Measurements from ENCODE around the gene INSR.

INSR gene

GRCh38 chr19:7124782-7125181, 169.4 kb downstream of the INSR start:
- Histone ChIP-seq H3K4ac (ENCODE audit: low read depth in 1 of 2, low read length in 2 of 2) (no peak overlapping the region), H2AFZ (ENCODE audit: low read depth, low read length) (no peak overlapping the region), H3K9me3 (ENCODE audit: control insufficient read depth, low read length) (peaks cover 23% of the 10 kb centered on the region), H3K18ac (ENCODE audit: low read depth in 1 of 2, low read length in 2 of 2) (no peak overlapping the region), H3K4me2 (ENCODE audit: low read length, poor library complexity, severe bottlenecking) (no peak overlapping the region), H4K91ac (ENCODE audit: low read length) (no peak overlapping the region), H3K27me3 (ENCODE audit: control insufficient read depth in 1 of 2, insufficient read depth in 1 of 2, low read length in 2 of 2) (no peaks in the 10 kb centered on the region), H3K9ac (ENCODE audit: low read length) (no peak overlapping the region), H3K23ac (ENCODE audit: low read length in 2 of 2) (no peak overlapping the region), H3K4me3 (ENCODE audit: insufficient read depth in 1 of 2, low read depth in 1 of 2, low read length in 2 of 2) (no peak overlapping the region), H3K79me1 (replicated peaks; ENCODE audit: low read length, poor library complexity, severe bottlenecking) (no peaks in the 10 kb centered on the region), H3K36me3 (ENCODE audit: control insufficient read depth in 1 of 2, insufficient read depth in 2 of 2, low read depth in 1 of 2, low read length in 2 of 2) (peaks cover 26 to 64% of the 10 kb centered on the region in 2 experiments), H2BK15ac (ENCODE audit: low read depth, poor library complexity, severe bottlenecking) (no peak overlapping the region), H2BK5ac (ENCODE audit: low read depth, low read length, poor library complexity, severe bottlenecking) (no peak overlapping the region), H3K14ac (ENCODE audit: low read length in 2 of 2) (no peak overlapping the region), H3K4me1 (ENCODE audit: control insufficient read depth, insufficient read depth, low read depth, low read length) (no peaks in the 10 kb centered on the region), H2BK120ac (ENCODE audit: low read depth, low read length) (no peak overlapping the region), H4K8ac (ENCODE audit: low read length) (no peak overlapping the region), H2AK5ac (ENCODE audit: low read length, severe bottlenecking) (no peak overlapping the region), H2BK12ac (ENCODE audit: low read length in 2 of 2) (no peak overlapping the region), H3K27ac (ENCODE audit: low read length, poor library complexity, severe bottlenecking) (no peak overlapping the region)
- no peak for DNase-seq
- WGBS: 43% methylated on average over 3 of the region's 3 CpGs

DNA sequence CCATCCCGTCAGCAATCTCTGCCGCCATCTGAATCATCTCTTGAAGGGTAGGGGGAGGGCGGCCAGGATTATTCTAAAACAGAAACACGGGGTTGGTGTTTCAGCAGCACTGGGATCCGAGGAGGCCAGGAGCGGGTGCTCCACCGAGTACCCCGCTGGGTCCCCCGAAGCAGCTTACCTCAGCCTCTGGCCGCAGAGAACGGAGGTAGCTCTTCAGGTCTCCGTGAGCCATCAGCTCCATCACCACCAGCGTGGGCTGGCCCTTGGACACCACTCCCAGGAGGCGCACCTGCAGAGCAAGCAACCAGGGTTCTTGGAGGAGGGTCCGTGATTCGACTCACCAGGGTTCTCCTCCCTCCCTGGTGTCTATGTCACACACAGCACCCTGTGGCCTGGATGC, 171.5 kb downstream of the INSR start:
- Histone ChIP-seq H3K9me3 (ENCODE audit: control insufficient read depth, low read length) (peaks cover 23% of the 10 kb centered on the region), H3K36me3 (ENCODE audit: control insufficient read depth in 1 of 2, insufficient read depth in 2 of 2, low read depth in 1 of 2, low read length in 2 of 2) (peaks cover 30 to 63% of the 10 kb centered on the region in 2 experiments), H3K18ac (ENCODE audit: low read depth in 1 of 2, low read length in 2 of 2) (no peak overlapping the region), H2BK5ac (ENCODE audit: low read depth, low read length, poor library complexity, severe bottlenecking) (no peak overlapping the region), H2BK12ac (ENCODE audit: low read length in 2 of 2) (no peak overlapping the region), H4K8ac (ENCODE audit: low read length) (no peak overlapping the region), H2AFZ (ENCODE audit: low read depth, low read length) (no peak overlapping the region), H3K27ac (ENCODE audit: low read length, poor library complexity, severe bottlenecking) (no peak overlapping the region), H2AK5ac (ENCODE audit: low read length, severe bottlenecking) (no peak overlapping the region), H3K4me1 (ENCODE audit: control insufficient read depth, insufficient read depth, low read depth, low read length) (peaks cover 2% of the 10 kb centered on the region), H3K23ac (ENCODE audit: low read length in 2 of 2) (no peak overlapping the region), H2BK15ac (ENCODE audit: low read depth, poor library complexity, severe bottlenecking) (no peak overlapping the region), H3K4ac (ENCODE audit: low read depth in 1 of 2, low read length in 2 of 2) (no peak overlapping the region), H3K4me3 (ENCODE audit: insufficient read depth in 1 of 2, low read depth in 1 of 2, low read length in 2 of 2) (no peak overlapping the region), H4K91ac (ENCODE audit: low read length) (no peak overlapping the region), H3K9ac (ENCODE audit: low read length) (no peak overlapping the region), H3K27me3 (ENCODE audit: control insufficient read depth in 1 of 2, insufficient read depth in 1 of 2, low read length in 2 of 2) (no peaks in the 10 kb centered on the region), H3K14ac (ENCODE audit: low read length in 2 of 2) (no peak overlapping the region), H3K4me2 (ENCODE audit: low read length, poor library complexity, severe bottlenecking) (no peak overlapping the region), H2BK120ac (ENCODE audit: low read depth, low read length) (no peak overlapping the region), H3K79me1 (replicated peaks; ENCODE audit: low read length, poor library complexity, severe bottlenecking) (no peaks in the 10 kb centered on the region)
- 96% methylated on average over 16 of the region's 16 CpGs for WGBS
- no peak for DNase-seq

DNA sequence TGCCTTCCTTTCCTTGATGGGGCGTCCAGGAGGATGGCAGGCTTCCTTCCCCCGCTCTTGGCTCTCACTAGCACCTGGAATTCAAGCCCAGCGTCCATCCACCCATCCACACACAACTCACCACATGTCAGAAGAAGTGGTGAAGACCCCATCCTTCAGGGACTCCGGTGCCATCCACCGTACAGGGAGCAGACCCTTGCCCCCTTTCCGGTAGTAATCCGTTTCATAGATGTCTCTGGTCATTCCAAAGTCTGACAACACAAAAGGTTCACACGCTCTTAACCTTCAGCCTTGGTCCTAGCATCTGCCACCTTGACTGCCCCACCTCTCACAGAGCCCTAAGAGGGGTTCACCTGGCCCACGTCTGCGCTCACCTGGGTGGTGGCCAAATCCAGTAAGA, 173.7 kb downstream of the INSR start:
- Histone ChIP-seq H3K23ac (ENCODE audit: low read length in 2 of 2) (no peak overlapping the region), H2BK5ac (ENCODE audit: low read depth, low read length, poor library complexity, severe bottlenecking) (no peak overlapping the region), H4K91ac (ENCODE audit: low read length) (no peak overlapping the region), H3K27ac (ENCODE audit: low read length, poor library complexity, severe bottlenecking) (no peak overlapping the region), H3K14ac (ENCODE audit: low read length in 2 of 2) (no peak overlapping the region), H3K9me3 (ENCODE audit: control insufficient read depth, low read length) (peaks cover 7% of the 10 kb centered on the region), H2AFZ (ENCODE audit: low read depth, low read length) (no peak overlapping the region), H3K27me3 (ENCODE audit: control insufficient read depth in 1 of 2, insufficient read depth in 1 of 2, low read length in 2 of 2) (no peaks in the 10 kb centered on the region), H2BK12ac (ENCODE audit: low read length in 2 of 2) (no peak overlapping the region), H3K36me3 (ENCODE audit: control insufficient read depth in 1 of 2, insufficient read depth in 2 of 2, low read depth in 1 of 2, low read length in 2 of 2) (peaks cover 24 to 50% of the 10 kb centered on the region in 2 experiments), H3K18ac (ENCODE audit: low read depth in 1 of 2, low read length in 2 of 2) (no peak overlapping the region), H3K4ac (ENCODE audit: low read depth in 1 of 2, low read length in 2 of 2) (no peak overlapping the region), H2AK5ac (ENCODE audit: low read length, severe bottlenecking) (no peak overlapping the region), H3K9ac (ENCODE audit: low read length) (no peak overlapping the region), H3K4me3 (ENCODE audit: insufficient read depth in 1 of 2, low read depth in 1 of 2, low read length in 2 of 2) (no peak overlapping the region), H2BK15ac (ENCODE audit: low read depth, poor library complexity, severe bottlenecking) (no peak overlapping the region), H2BK120ac (ENCODE audit: low read depth, low read length) (no peak overlapping the region), H3K4me2 (ENCODE audit: low read length, poor library complexity, severe bottlenecking) (no peak overlapping the region), H3K4me1 (ENCODE audit: control insufficient read depth, insufficient read depth, low read depth, low read length) (peaks cover 2% of the 10 kb centered on the region), H3K79me1 (replicated peaks; ENCODE audit: low read length, poor library complexity, severe bottlenecking) (no peaks in the 10 kb centered on the region), H4K8ac (ENCODE audit: low read length) (no peak overlapping the region)
- 92% methylated on average over 7 of the region's 10 CpGs for WGBS
- no peak for DNase-seq

DNA sequence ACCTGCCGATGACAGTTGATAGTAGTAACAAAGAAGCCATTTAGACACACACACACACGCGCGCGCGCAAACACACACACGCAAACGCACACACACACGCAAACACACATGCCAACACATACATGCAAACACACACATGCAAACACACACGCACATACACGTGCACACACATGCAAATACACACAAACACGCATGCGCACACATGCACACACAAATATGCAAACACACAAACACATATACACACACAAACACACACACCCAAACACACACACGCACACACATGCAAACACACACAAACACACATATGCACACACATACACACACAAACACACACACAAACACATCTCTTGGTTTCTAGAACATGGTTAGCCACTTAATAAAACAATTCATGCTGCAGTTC, 174.6 kb downstream of the INSR start:
- Histone ChIP-seq H3K4me2 (ENCODE audit: low read length, poor library complexity, severe bottlenecking) (no peak overlapping the region), H2BK15ac (ENCODE audit: low read depth, poor library complexity, severe bottlenecking) (no peak overlapping the region), H3K27me3 (ENCODE audit: control insufficient read depth in 1 of 2, insufficient read depth in 1 of 2, low read length in 2 of 2) (no peaks in the 10 kb centered on the region), H3K14ac (ENCODE audit: low read length in 2 of 2) (no peak overlapping the region), H2BK5ac (ENCODE audit: low read depth, low read length, poor library complexity, severe bottlenecking) (no peak overlapping the region), H3K4me1 (ENCODE audit: control insufficient read depth, insufficient read depth, low read depth, low read length) (peaks cover 2% of the 10 kb centered on the region), H3K9me3 (ENCODE audit: control insufficient read depth, low read length) (no peaks in the 10 kb centered on the region), H3K27ac (ENCODE audit: low read length, poor library complexity, severe bottlenecking) (no peak overlapping the region), H4K91ac (ENCODE audit: low read length) (peak overlapping the region; percentile 19), H3K36me3 (ENCODE audit: control insufficient read depth in 1 of 2, insufficient read depth in 2 of 2, low read depth in 1 of 2, low read length in 2 of 2) (peaks cover 18 to 46% of the 10 kb centered on the region in 2 experiments), H2AFZ (ENCODE audit: low read depth, low read length) (no peak overlapping the region), H2BK120ac (ENCODE audit: low read depth, low read length) (no peak overlapping the region), H3K9ac (ENCODE audit: low read length) (no peak overlapping the region), H2BK12ac (ENCODE audit: low read length in 2 of 2) (no peak overlapping the region), H3K79me1 (replicated peaks; ENCODE audit: low read length, poor library complexity, severe bottlenecking) (no peaks in the 10 kb centered on the region), H2AK5ac (ENCODE audit: low read length, severe bottlenecking) (no peak overlapping the region), H3K18ac (ENCODE audit: low read depth in 1 of 2, low read length in 2 of 2) (no peak overlapping the region), H3K4me3 (ENCODE audit: insufficient read depth in 1 of 2, low read depth in 1 of 2, low read length in 2 of 2) (no peak overlapping the region), H3K23ac (ENCODE audit: low read length in 2 of 2) (no peak overlapping the region), H3K4ac (ENCODE audit: low read depth in 1 of 2, low read length in 2 of 2) (no peak overlapping the region), H4K8ac (ENCODE audit: low read length) (no peak overlapping the region)
- no peak for DNase-seq
- WGBS: 95% methylated on average over 14 of the region's 14 CpGs

Data from mesenchymal stem cell (in vitro differentiated cells and primary cell).